Measurements from ENCODE around the gene DCBLD2. TPM values are rescaled to one million over a fixed set of nuclear protein-coding genes. Genes with fewer than 3 reads are reported as not detected.

Gene DCBLD2
- total and polyA plus RNA-seq, 9 of the 15 experiments (the other 6 are each of a cell fraction or from before 2014, with no cell fraction given), result 2.7 to 14.6 (median 7.4) TPM

DNA sequence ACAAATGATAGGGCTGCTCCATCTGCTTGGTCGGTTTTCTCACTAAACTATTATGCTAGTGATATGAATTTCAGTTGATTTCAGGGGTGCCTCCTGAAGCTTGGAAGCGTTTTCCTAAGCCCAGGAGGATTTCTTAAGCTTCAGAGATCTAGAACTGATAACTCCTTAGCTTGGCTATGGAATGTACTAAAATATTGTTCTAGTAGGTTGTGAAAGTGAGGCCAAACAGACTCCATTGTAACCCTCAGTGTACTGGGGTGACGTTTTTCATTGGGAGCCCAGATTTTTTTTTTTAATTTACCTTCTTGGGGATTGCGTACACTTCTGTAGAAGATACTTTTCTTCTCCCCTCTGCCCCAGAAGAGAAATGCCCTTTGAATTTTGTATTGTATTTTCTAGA, 155.4 kb downstream of the DCBLD2 start:
- no peak overlapping the region for H3K9ac ChIP-seq (ENCODE audit: insufficient read depth in 1 of 2, low read depth in 2 of 2, low read length in 2 of 2)
- no TSS peak for BruUV-seq (replicated peaks)
- ATAC-seq (no peak), FAIRE-seq (no peak), DNase-seq (ENCODE audit: extremely low read depth in 1 of 4, low spot score in 3 of 4) (no peak)
- no peak overlapping the region for H3K4me3 ChIP-seq
- no peak overlapping the region for H3K27ac ChIP-seq (ENCODE audit: extremely low read depth, low read depth, low read length)
- no peaks in the 10 kb centered on the region for H3K4me1 ChIP-seq (replicated peaks in 1 of 2; ENCODE audit: control insufficient read depth in 2 of 2, insufficient read depth in 2 of 2, low read length in 2 of 2)
- H3K79me2 ChIP-seq (ENCODE audit: control insufficient read depth, insufficient read depth, low read length), result no peaks in the 10 kb centered on the region
- ChIA-PET POLR2A (no interaction called here), CTCF (ENCODE audit: low intra/inter-chr PET ratio) (no interaction called here)
- H4K20me1 ChIP-seq (replicated peaks; ENCODE audit: control insufficient read depth, insufficient read depth, low read length), result no peaks in the 10 kb centered on the region
- intact Hi-C loops (cut with micrococcal nuclease) (no loop called here), in situ Hi-C loops (cut with MboI) (no loop called here)
- no peaks in the 10 kb centered on the region for H3K36me3 ChIP-seq (ENCODE audit: control insufficient read depth, insufficient read depth, low read length)
- 0% methylated on average over 4 of the region's 4 CpGs for WGBS (ENCODE audit: insufficient coverage, low coverage, missing lambda C conversion rate)
- H3K9me1 ChIP-seq (ENCODE audit: control insufficient read depth, insufficient read depth, low read length), result no peaks in the 10 kb centered on the region
- H3K4me2 ChIP-seq (ENCODE audit: insufficient read depth, low read length), result no peak overlapping the region
- no peaks in the 10 kb centered on the region for H3K9me3 ChIP-seq (replicated peaks; ENCODE audit: control insufficient read depth, insufficient read depth, low read depth, low read length)
- no peaks in the 10 kb centered on the region for H3K27me3 ChIP-seq (ENCODE audit: control insufficient read depth in 2 of 2, insufficient read depth in 2 of 2, low read length in 2 of 2)
- no peak overlapping the region for H2AFZ ChIP-seq (ENCODE audit: low read depth, low read length)
- no peak for TF ChIP-seq STAG1 (CRISPR knock-in tag; IDR thresholded peaks at IDR 0.05; ENCODE audit: borderline replicate concordance)
- TF ChIP-seq HDAC1 (IDR thresholded peaks at IDR 0.05), result no peak
- TF ChIP-seq, protein P1, sequence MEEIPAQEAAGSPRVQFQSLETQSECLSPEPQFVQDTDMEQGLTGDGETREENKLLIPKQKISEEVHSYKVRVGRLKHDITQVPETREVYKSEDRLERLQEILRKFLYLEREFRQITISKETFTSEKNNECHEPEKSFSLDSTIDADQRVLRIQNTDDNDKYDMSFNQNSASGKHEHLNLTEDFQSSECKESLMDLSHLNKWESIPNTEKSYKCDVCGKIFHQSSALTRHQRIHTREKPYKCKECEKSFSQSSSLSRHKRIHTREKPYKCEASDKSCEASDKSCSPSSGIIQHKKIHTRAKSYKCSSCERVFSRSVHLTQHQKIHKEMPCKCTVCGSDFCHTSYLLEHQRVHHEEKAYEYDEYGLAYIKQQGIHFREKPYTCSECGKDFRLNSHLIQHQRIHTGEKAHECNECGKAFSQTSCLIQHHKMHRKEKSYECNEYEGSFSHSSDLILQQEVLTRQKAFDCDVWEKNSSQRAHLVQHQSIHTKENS (CRISPR knock-in tag; IDR thresholded peaks at IDR 0.05), result no peak
- no peak for TF ChIP-seq ZNF24 (IDR thresholded peaks at IDR 0.05)
- TF ChIP-seq, protein P2, sequence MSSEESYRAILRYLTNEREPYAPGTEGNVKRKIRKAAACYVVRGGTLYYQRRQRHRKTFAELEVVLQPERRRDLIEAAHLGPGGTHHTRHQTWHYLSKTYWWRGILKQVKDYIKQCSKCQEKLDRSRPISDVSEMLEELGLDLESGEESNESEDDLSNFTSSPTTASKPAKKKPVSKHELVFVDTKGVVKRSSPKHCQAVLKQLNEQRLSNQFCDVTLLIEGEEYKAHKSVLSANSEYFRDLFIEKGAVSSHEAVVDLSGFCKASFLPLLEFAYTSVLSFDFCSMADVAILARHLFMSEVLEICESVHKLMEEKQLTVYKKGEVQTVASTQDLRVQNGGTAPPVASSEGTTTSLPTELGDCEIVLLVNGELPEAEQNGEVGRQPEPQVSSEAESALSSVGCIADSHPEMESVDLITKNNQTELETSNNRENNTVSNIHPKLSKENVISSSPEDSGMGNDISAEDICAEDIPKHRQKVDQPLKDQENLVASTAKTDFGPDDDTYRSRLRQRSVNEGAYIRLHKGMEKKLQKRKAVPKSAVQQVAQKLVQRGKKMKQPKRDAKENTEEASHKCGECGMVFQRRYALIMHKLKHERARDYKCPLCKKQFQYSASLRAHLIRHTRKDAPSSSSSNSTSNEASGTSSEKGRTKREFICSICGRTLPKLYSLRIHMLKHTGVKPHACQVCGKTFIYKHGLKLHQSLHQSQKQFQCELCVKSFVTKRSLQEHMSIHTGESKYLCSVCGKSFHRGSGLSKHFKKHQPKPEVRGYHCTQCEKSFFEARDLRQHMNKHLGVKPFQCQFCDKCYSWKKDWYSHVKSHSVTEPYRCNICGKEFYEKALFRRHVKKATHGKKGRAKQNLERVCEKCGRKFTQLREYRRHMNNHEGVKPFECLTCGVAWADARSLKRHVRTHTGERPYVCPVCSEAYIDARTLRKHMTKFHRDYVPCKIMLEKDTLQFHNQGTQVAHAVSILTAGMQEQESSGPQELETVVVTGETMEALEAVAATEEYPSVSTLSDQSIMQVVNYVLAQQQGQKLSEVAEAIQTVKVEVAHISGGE (CRISPR knock-in tag; IDR thresholded peaks at IDR 0.05), result no peak
- no peak for TF ChIP-seq DMBX1 (CRISPR knock-in tag; IDR thresholded peaks at IDR 0.05; ENCODE audit: borderline replicate concordance)
- TF ChIP-seq, protein P3, sequence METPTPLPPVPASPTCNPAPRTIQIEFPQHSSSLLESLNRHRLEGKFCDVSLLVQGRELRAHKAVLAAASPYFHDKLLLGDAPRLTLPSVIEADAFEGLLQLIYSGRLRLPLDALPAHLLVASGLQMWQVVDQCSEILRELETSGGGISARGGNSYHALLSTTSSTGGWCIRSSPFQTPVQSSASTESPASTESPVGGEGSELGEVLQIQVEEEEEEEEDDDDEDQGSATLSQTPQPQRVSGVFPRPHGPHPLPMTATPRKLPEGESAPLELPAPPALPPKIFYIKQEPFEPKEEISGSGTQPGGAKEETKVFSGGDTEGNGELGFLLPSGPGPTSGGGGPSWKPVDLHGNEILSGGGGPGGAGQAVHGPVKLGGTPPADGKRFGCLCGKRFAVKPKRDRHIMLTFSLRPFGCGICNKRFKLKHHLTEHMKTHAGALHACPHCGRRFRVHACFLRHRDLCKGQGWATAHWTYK (CRISPR knock-in tag; IDR thresholded peaks at IDR 0.05), result no peak
- no peak for TF ChIP-seq KLF16 (IDR thresholded peaks at IDR 0.05)
- TF ChIP-seq NR2C2 (CRISPR knock-in tag; IDR thresholded peaks at IDR 0.05), result no peak
- TF ChIP-seq NR2C2 (tag; IDR thresholded peaks at IDR 0.05), result no peak
- no peak for TF ChIP-seq TEAD2 (tag; IDR thresholded peaks at IDR 0.05)
- no peak for TF ChIP-seq SETDB1 (IDR thresholded peaks at IDR 0.05; ENCODE audit: low read length)
- TF ChIP-seq, protein P4, sequence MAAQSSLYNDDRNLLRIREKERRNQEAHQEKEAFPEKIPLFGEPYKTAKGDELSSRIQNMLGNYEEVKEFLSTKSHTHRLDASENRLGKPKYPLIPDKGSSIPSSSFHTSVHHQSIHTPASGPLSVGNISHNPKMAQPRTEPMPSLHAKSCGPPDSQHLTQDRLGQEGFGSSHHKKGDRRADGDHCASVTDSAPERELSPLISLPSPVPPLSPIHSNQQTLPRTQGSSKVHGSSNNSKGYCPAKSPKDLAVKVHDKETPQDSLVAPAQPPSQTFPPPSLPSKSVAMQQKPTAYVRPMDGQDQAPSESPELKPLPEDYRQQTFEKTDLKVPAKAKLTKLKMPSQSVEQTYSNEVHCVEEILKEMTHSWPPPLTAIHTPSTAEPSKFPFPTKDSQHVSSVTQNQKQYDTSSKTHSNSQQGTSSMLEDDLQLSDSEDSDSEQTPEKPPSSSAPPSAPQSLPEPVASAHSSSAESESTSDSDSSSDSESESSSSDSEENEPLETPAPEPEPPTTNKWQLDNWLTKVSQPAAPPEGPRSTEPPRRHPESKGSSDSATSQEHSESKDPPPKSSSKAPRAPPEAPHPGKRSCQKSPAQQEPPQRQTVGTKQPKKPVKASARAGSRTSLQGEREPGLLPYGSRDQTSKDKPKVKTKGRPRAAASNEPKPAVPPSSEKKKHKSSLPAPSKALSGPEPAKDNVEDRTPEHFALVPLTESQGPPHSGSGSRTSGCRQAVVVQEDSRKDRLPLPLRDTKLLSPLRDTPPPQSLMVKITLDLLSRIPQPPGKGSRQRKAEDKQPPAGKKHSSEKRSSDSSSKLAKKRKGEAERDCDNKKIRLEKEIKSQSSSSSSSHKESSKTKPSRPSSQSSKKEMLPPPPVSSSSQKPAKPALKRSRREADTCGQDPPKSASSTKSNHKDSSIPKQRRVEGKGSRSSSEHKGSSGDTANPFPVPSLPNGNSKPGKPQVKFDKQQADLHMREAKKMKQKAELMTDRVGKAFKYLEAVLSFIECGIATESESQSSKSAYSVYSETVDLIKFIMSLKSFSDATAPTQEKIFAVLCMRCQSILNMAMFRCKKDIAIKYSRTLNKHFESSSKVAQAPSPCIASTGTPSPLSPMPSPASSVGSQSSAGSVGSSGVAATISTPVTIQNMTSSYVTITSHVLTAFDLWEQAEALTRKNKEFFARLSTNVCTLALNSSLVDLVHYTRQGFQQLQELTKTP (IDR thresholded peaks at IDR 0.05; ENCODE audit: low read depth in 1 of 2, partially characterized antibody in 2 of 2), result no peak
